HS-5 (cell line): ENCODE data around the gene MUC12.

Experiments used
- DNase-seq: peaks from one replicate; pipeline ENCODE4 v3.0.0-alpha.2; 2012; ENCODE audit warnings: low read depth

Gene MUC12

DNA sequence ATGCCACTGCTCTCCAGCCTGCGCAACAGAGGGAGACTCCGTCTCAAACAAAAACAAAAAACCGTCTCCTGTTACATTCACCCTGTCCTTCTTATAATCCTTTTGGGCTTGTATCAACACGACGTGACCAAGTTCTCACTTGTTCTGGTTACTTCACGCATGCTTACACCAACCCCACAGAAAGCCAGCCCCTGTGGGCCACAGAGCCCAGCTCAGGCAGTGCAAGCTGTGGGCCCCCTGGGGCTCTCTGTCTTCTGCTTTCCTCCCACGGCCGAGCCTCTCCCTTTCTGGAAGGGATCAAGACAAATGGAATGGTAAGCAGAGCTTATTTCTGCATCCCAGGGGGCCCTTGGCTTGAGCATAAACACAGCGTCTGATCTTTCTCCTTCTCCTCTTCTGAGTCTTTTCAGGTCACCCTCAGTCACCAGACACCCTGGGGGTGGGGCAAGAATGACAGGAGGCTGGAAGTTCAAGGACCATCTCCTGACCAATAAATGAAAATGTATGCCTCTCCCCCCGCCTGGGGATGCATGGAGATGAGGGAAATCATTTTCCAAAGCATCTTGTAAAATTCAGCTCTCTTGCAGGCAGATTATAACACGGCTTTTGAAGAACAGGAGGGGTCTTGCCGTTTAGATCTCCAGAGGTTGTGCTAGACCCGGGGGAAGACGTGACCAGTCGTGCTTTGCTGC, 96.9 kb downstream of the MUC12 start:
- no peak for DNase-seq

- no peak for DNase-seq
Observed at GRCh38 chr7:101066833-101067177, 97.4 kb downstream of the MUC12 start.

DNA sequence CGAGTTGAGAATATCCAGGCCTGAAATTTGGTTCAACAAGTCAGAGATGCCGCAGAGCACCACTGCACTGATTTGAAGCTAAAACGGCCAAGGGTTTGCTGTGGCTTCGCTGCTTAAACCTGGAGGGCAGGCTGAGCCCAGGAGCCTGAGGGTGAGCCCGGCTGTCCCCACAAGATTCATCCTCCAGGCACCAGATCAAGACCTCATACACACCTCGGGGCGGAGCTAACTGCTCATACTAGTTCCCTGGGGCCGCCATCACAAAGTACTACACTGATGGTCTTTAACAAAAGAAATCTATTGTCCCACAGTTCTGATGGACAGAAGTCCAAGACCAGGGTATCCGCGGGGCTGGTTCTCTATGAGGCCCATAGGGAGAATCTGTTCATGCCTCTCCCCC, 99.0 kb downstream of the MUC12 start:
- DNase-seq = no peak
